Mesendoderm (in vitro differentiated cells): ENCODE results near the gene MIX23.

Source experiments
- DNase-seq: peaks from one replicate; pipeline ENCODE4 v3.0.0; 2013
- H2AK5ac ChIP-seq: 2 replicates; pipeline ENCODE4 v1.6.1; 2013; ENCODE audit warnings: low read length, inconsistent platforms
- H2BK120ac ChIP-seq: 2 replicates; pipeline ENCODE4 v1.6.1; 2013; ENCODE audit warnings: low read depth, mild to moderate bottlenecking, low read length, moderate library complexity, mixed read lengths
- H2BK15ac ChIP-seq: replicated peaks from 2 replicates; pipeline ENCODE4 v1.6.1; 2013; ENCODE audit warnings: low read depth, mild to moderate bottlenecking, moderate library complexity
- H2BK5ac ChIP-seq: 2 replicates; pipeline ENCODE4 v1.6.1; 2013; ENCODE audit warnings: low read length, inconsistent platforms
- H3K18ac ChIP-seq: 2 replicates; pipeline ENCODE4 v1.6.1; 2013; ENCODE audit warnings: mild to moderate bottlenecking, low read length, mixed read lengths
- H3K23ac ChIP-seq: one replicate; pipeline ENCODE4 v1.6.1; 2013; ENCODE audit warnings: low read length
- H3K27ac ChIP-seq: 2 replicates; pipeline ENCODE4 v1.5.1; 2013; ENCODE audit warnings: low read depth, mild to moderate bottlenecking, inconsistent platforms, low read length, moderate library complexity
- H3K27me3 ChIP-seq: 2 replicates; pipeline ENCODE4 v1.6.1; 2013; ENCODE audit warnings: low read length, control low read depth, mild to moderate bottlenecking, inconsistent platforms; ENCODE audit not compliant: insufficient read depth, poor library complexity
- H3K36me3 ChIP-seq: 2 replicates; pipeline ENCODE4 v1.6.1; 2013; ENCODE audit warnings: low read length, inconsistent platforms; ENCODE audit not compliant: control insufficient read depth, insufficient read depth
- H3K4ac ChIP-seq: one replicate; pipeline ENCODE4 v1.6.1; 2013; ENCODE audit warnings: low read depth, mild to moderate bottlenecking, low read length, moderate library complexity
- H3K4me1 ChIP-seq: 2 replicates; pipeline ENCODE4 v1.6.1; 2013; ENCODE audit warnings: low read depth, low read length, inconsistent platforms; ENCODE audit not compliant: control insufficient read depth
- H3K4me2 ChIP-seq: 2 replicates; pipeline ENCODE4 v1.6.1; 2013; ENCODE audit warnings: low read length
- H3K4me3 ChIP-seq: 2 replicates; pipeline ENCODE4 v1.5.1; 2013; ENCODE audit warnings: mild to moderate bottlenecking, low read length
- H3K56ac ChIP-seq: one replicate; pipeline ENCODE4 v1.6.1; 2013; ENCODE audit warnings: low read length
- H3K79me1 ChIP-seq: 2 replicates; pipeline ENCODE4 v1.6.1; 2013; ENCODE audit warnings: low read length, inconsistent platforms
- H3K79me2 ChIP-seq: 2 replicates; pipeline ENCODE4 v1.6.1; 2013; ENCODE audit warnings: mild to moderate bottlenecking, low read length; ENCODE audit not compliant: control insufficient read depth, insufficient read depth
- H3K9ac ChIP-seq: 2 replicates; pipeline ENCODE4 v1.6.1; 2013; ENCODE audit warnings: low read length, inconsistent platforms
- H4K5ac ChIP-seq: one replicate; pipeline ENCODE4 v1.6.1; 2013; ENCODE audit warnings: low read length
- H4K8ac ChIP-seq: one replicate; pipeline ENCODE4 v1.6.1; 2013; ENCODE audit warnings: low read depth, mild to moderate bottlenecking, control low read depth, low read length, moderate library complexity
- WGBS: extraction: QIAGEN DNeasy Blood & Tissue Kit; methylation state at CpG from one replicate; pipeline ENCODE4 v1.1.7; 2013; ENCODE audit warnings: low lambda C conversion rate, missing lambda C conversion rate; ENCODE audit not compliant: insufficient coverage; ENCODE audit errors: extremely low coverage; 5-methylcytosine and 5-hydroxymethylcytosine counted together

MIX23 gene

DNA sequence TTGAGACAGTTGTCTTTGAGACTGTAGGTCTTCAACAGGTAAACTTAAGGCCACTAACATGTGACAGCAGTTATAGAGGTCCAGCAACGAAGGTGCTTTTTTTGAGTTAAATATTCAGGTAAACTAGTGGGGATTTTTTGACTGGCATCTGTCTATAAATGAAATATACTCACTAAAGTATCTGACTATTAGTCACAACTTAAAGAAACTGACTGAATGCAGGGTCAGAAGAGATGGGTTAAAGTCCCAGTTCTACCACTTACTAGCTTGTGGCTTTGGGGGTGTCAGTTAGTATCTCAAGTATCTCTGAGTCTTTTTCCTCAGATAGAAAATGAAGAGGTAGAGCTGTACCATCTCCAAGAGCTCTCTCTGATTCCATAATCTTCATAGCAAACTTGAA lies 18.0 kb downstream of the MIX23 start:
- WGBS, result no CpG with 5 or more reads among the region's 1 CpG
- Histone ChIP-seq H4K8ac (no peak overlapping the region), H3K4me3 (no peak overlapping the region), H4K5ac (no peak overlapping the region), H3K79me2 (no peaks in the 10 kb centered on the region), H3K4me1 (no peaks in the 10 kb centered on the region), H2BK120ac (no peak overlapping the region), H2BK5ac (no peak overlapping the region), H3K4ac (no peak overlapping the region), H3K27ac (no peak overlapping the region), H3K36me3 (peaks cover 3% of the 10 kb centered on the region), H3K79me1 (no peaks in the 10 kb centered on the region), H2AK5ac (no peak overlapping the region), H3K9ac (no peak overlapping the region), H3K27me3 (no peaks in the 10 kb centered on the region), H3K4me2 (no peak overlapping the region), H3K18ac (no peak overlapping the region), H3K56ac (no peak overlapping the region), H3K23ac (no peak overlapping the region), H2BK15ac (no peak overlapping the region)
- no peak for DNase-seq

- H2BK120ac ChIP-seq, result no peak overlapping the region
- H3K4me1 ChIP-seq, result no peaks in the 10 kb centered on the region
- H2BK15ac ChIP-seq, result no peak overlapping the region
- H3K56ac ChIP-seq, result no peak overlapping the region
- no peaks in the 10 kb centered on the region for H3K79me2 ChIP-seq
- no peak overlapping the region for H3K4ac ChIP-seq
- H3K23ac ChIP-seq, result no peak overlapping the region
- no peak overlapping the region for H3K4me2 ChIP-seq
- H3K79me1 ChIP-seq, result no peaks in the 10 kb centered on the region
- no peak overlapping the region for H3K27ac ChIP-seq
- no peak overlapping the region for H4K8ac ChIP-seq
- no peaks in the 10 kb centered on the region for H3K27me3 ChIP-seq
- H3K18ac ChIP-seq, result no peak overlapping the region
- no peak overlapping the region for H3K4me3 ChIP-seq
- H4K5ac ChIP-seq, result no peak overlapping the region
- DNase-seq, result no peak
- no CpG with 5 or more reads among the region's 2 CpGs for WGBS
- H3K36me3 ChIP-seq, result peaks cover 3% of the 10 kb centered on the region
- no peak overlapping the region for H2BK5ac ChIP-seq
- H3K9ac ChIP-seq, result no peak overlapping the region
- H2AK5ac ChIP-seq, result no peak overlapping the region
These were observed 18.5 kb downstream of the MIX23 start for GRCh38 chr3:122364490-122364889.

DNA sequence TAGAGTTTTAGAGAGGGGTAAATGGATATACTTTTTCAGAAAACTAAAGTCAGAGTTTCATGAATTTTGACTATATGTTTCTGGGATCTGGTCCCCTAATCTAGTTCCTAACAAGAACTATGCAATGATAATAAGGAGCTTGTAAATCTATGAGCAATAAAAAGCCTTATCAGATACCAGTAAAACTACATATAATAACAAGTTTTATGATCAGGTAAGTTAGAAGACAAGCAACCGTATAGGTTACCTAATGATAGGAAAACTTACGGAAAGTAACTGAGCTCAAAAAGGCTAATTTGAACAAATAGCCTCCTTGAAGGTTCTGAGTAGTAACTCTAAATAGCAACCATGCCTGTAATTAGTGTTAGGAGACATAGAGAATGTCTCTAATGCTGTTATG lies 21.0 kb downstream of the MIX23 start:
- H3K4me1 ChIP-seq, result no peaks in the 10 kb centered on the region
- no peak overlapping the region for H3K23ac ChIP-seq
- H3K36me3 ChIP-seq, result peaks cover 3% of the 10 kb centered on the region
- H3K27me3 ChIP-seq, result no peaks in the 10 kb centered on the region
- H3K56ac ChIP-seq, result no peak overlapping the region
- no peak overlapping the region for H3K27ac ChIP-seq
- no peak overlapping the region for H3K9ac ChIP-seq
- H4K8ac ChIP-seq, result no peak overlapping the region
- H3K79me2 ChIP-seq, result no peaks in the 10 kb centered on the region
- no peak overlapping the region for H3K4me3 ChIP-seq
- H2AK5ac ChIP-seq, result no peak overlapping the region
- no peak overlapping the region for H3K18ac ChIP-seq
- no peak overlapping the region for H3K4ac ChIP-seq
- no CpG with 5 or more reads among the region's 2 CpGs for WGBS
- H3K79me1 ChIP-seq, result no peaks in the 10 kb centered on the region
- no peak overlapping the region for H2BK120ac ChIP-seq
- DNase-seq, result no peak
- no peak overlapping the region for H2BK5ac ChIP-seq
- H2BK15ac ChIP-seq, result no peak overlapping the region
- H4K5ac ChIP-seq, result no peak overlapping the region
- no peak overlapping the region for H3K4me2 ChIP-seq

DNA sequence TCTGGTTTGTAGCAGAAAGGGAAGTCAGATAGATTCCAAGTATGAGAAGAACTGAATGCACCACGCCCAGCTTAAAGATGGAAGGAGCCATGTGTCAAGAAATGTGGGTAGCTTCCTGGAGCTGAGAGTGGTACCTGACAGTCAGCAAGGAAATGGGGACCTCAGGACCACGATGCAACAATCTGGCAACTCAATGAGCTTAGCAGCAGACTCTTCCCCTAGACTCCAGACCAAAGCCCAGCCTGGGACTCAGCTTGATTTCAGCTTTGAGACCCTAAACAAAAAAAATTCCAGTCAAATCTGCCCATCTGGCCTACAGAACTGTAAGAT lies 24.4 kb downstream of the MIX23 start:
- no peak overlapping the region for H3K9ac ChIP-seq
- no CpG with 5 or more reads among the region's 2 CpGs for WGBS
- no peak overlapping the region for H4K8ac ChIP-seq
- H3K79me1 ChIP-seq, result no peaks in the 10 kb centered on the region
- DNase-seq, result peak; percentile 46
- H3K4ac ChIP-seq, result no peak overlapping the region
- H3K27ac ChIP-seq, result no peak overlapping the region
- no peaks in the 10 kb centered on the region for H3K27me3 ChIP-seq
- no peaks in the 10 kb centered on the region for H3K4me1 ChIP-seq
- H3K23ac ChIP-seq, result no peak overlapping the region
- no peak overlapping the region for H3K4me3 ChIP-seq
- H3K4me2 ChIP-seq, result no peak overlapping the region
- no peak overlapping the region for H3K56ac ChIP-seq
- H2BK5ac ChIP-seq, result no peak overlapping the region
- H2BK120ac ChIP-seq, result no peak overlapping the region
- H3K79me2 ChIP-seq, result no peaks in the 10 kb centered on the region
- H2AK5ac ChIP-seq, result no peak overlapping the region
- H3K18ac ChIP-seq, result no peak overlapping the region
- H2BK15ac ChIP-seq, result no peak overlapping the region
- H4K5ac ChIP-seq, result no peak overlapping the region
- H3K36me3 ChIP-seq, result no peaks in the 10 kb centered on the region

GRCh38 chr3:122357828-122358702 lies 25.0 kb downstream of the MIX23 start:
- H3K36me3 ChIP-seq, result no peaks in the 10 kb centered on the region
- no peaks in the 10 kb centered on the region for H3K4me1 ChIP-seq
- no peak for DNase-seq
- H2BK120ac ChIP-seq, result no peak overlapping the region
- H3K4ac ChIP-seq, result no peak overlapping the region
- no peak overlapping the region for H3K23ac ChIP-seq
- no peak overlapping the region for H3K9ac ChIP-seq
- no peak overlapping the region for H3K4me3 ChIP-seq
- no peak overlapping the region for H3K56ac ChIP-seq
- no peaks in the 10 kb centered on the region for H3K79me2 ChIP-seq
- H2BK15ac ChIP-seq, result no peak overlapping the region
- H3K27me3 ChIP-seq, result no peaks in the 10 kb centered on the region
- H2AK5ac ChIP-seq, result no peak overlapping the region
- WGBS, result no CpG with 5 or more reads among the region's 2 CpGs
- H3K4me2 ChIP-seq, result no peak overlapping the region
- H4K5ac ChIP-seq, result no peak overlapping the region
- no peaks in the 10 kb centered on the region for H3K79me1 ChIP-seq
- H2BK5ac ChIP-seq, result no peak overlapping the region
- H3K18ac ChIP-seq, result no peak overlapping the region
- no peak overlapping the region for H3K27ac ChIP-seq
- no peak overlapping the region for H4K8ac ChIP-seq

- Histone ChIP-seq H3K9ac (no peak overlapping the region), H3K79me2 (no peaks in the 10 kb centered on the region), H3K4ac (no peak overlapping the region), H3K4me3 (no peak overlapping the region), H4K8ac (no peak overlapping the region), H3K4me2 (no peak overlapping the region), H3K27ac (no peak overlapping the region), H3K36me3 (no peaks in the 10 kb centered on the region), H3K79me1 (no peaks in the 10 kb centered on the region), H3K23ac (no peak overlapping the region), H3K18ac (no peak overlapping the region), H3K4me1 (no peaks in the 10 kb centered on the region), H2BK120ac (no peak overlapping the region), H2BK5ac (no peak overlapping the region), H3K27me3 (no peaks in the 10 kb centered on the region), H4K5ac (no peak overlapping the region), H2BK15ac (no peak overlapping the region), H2AK5ac (no peak overlapping the region), H3K56ac (no peak overlapping the region)
- DNase-seq, result peak; percentile 78
- WGBS, result no CpG with 5 or more reads among the region's 4 CpGs
These were observed 26.6 kb downstream of the MIX23 start for GRCh38 chr3:122356402-122356801.
